MM.1S (cell line): ENCODE data around the gene SORCS2.

ENCODE experiments used
- DNase-seq: peaks from one replicate; pipeline ENCODE4 v3.0.0-alpha.2; 2015
- H2AFZ ChIP-seq: fragments of 300-600 bp; sonication (generic); 2 replicates; pipeline ENCODE4 v1.6.0; 2016; ENCODE audit warnings: antibody characterized with exemption, low read length
- H3F3A ChIP-seq: fragments of 300-600 bp; sonication (generic); 2 replicates; pipeline ENCODE4 v1.6.1; 2016; ENCODE audit warnings: mild to moderate bottlenecking, antibody characterized with exemption, low read length, moderate library complexity, mixed read lengths; ENCODE audit not compliant: insufficient read depth
- H3K27ac ChIP-seq: fragments of 300-600 bp; sonication (generic); 2 replicates; pipeline ENCODE4 v1.5.1; 2016; ENCODE audit warnings: mild to moderate bottlenecking, low read length
- H3K27me3 ChIP-seq: fragments of 300-600 bp; sonication (generic); replicated peaks from 2 replicates; pipeline ENCODE4 v1.6.0; 2016; ENCODE audit warnings: low read length; ENCODE audit not compliant: insufficient read depth
- H3K36me3 ChIP-seq: fragments of 300-600 bp; sonication (generic); replicated peaks from 2 replicates; pipeline ENCODE4 v1.6.1; 2016; ENCODE audit warnings: mild to moderate bottlenecking, low read length, mixed read lengths; ENCODE audit not compliant: insufficient read depth
- H3K4me1 ChIP-seq: fragments of 300-600 bp; sonication (generic); 2 replicates; pipeline ENCODE4 v1.6.1; 2016; ENCODE audit warnings: low read length, mixed read lengths
- H3K4me2 ChIP-seq: fragments of 300-600 bp; sonication (generic); 2 replicates; pipeline ENCODE4 v1.6.0; 2016; ENCODE audit warnings: low read depth, low read length
- H3K4me3 ChIP-seq: fragments of 300-600 bp; sonication (generic); 2 replicates; pipeline ENCODE4 v1.5.1; 2016; ENCODE audit warnings: low read length, mixed read lengths
- H3K79me2 ChIP-seq: fragments of 300-600 bp; sonication (generic); 2 replicates; pipeline ENCODE4 v1.6.1; 2016; ENCODE audit warnings: mixed run types, low read length, mixed read lengths
- H3K9ac ChIP-seq: fragments of 300-600 bp; sonication (generic); 2 replicates; pipeline ENCODE4 v1.6.1; 2016; ENCODE audit warnings: low read length, mixed read lengths
- H3K9me2 ChIP-seq: fragments of 300-600 bp; sonication (generic); replicated peaks from 2 replicates; pipeline ENCODE4 v1.6.1; 2016; ENCODE audit warnings: mild to moderate bottlenecking, low read length, mixed read lengths; ENCODE audit not compliant: insufficient read depth
- H3K9me3 ChIP-seq: fragments of 300-600 bp; sonication (generic); replicated peaks from 2 replicates; pipeline ENCODE4 v1.6.1; 2016; ENCODE audit warnings: mild to moderate bottlenecking, low read length, mixed read lengths; ENCODE audit not compliant: insufficient read depth
- H4K20me1 ChIP-seq: fragments of 300-600 bp; sonication (generic); 2 replicates; pipeline ENCODE4 v1.6.1; 2016; ENCODE audit warnings: mild to moderate bottlenecking, low read length, moderate library complexity, mixed read lengths; ENCODE audit not compliant: insufficient read depth
- EZH2 ChIP-seq: fragments of 300-600 bp; sonication (generic); optimal IDR thresholded peaks from 2 replicates; pipeline ENCODE3; 2017; ENCODE audit warnings: low read depth, mild to moderate bottlenecking, antibody characterized with exemption, low read length, mixed read lengths
- EZH2phosphoT487 ChIP-seq: fragments of 300-600 bp; sonication (generic); IDR thresholded peaks from 2 replicates; pipeline ENCODE4 v1.6.1; 2018; ENCODE audit warnings: antibody characterized with exemption, low read length
- TF ChIP-seq, protein P1 (sequence below): fragments of 300-600 bp; sonication (generic); IDR thresholded peaks from 2 replicates; pipeline ENCODE4 v1.5.1; 2016; ENCODE audit warnings: antibody characterized with exemption, low read length, mixed read lengths

The SORCS2 gene

DNA sequence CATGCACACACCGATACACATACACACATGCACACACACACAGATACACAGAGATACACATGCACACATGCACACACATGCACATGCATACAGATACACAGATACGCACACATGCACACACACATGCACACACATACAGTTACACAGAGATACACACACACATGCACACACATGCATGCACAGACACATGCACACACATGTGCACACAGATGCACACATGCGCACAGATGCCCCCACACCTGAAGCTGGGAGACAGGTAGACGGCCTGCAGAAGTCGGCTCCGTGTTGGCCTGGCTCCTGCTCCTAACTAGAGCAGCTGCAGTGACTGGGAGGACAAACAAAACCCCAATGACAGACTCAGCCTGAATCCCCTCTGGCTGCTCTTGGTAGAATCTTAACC lies 195.6 kb downstream of the SORCS2 start:
- no peak overlapping the region for H2AFZ ChIP-seq
- no peaks in the 10 kb centered on the region for H3K9me3 ChIP-seq
- no peak overlapping the region for H3K27ac ChIP-seq
- H3F3A ChIP-seq: no peaks in the 10 kb centered on the region
- no peaks in the 10 kb centered on the region for H3K36me3 ChIP-seq
- no peak for DNase-seq
- H3K4me2 ChIP-seq: no peak overlapping the region
- no peaks in the 10 kb centered on the region for H3K4me1 ChIP-seq
- peaks cover 71% of the 10 kb centered on the region for H3K27me3 ChIP-seq
- no peaks in the 10 kb centered on the region for H3K79me2 ChIP-seq
- H4K20me1 ChIP-seq: no peaks in the 10 kb centered on the region
- TF ChIP-seq, protein P1, sequence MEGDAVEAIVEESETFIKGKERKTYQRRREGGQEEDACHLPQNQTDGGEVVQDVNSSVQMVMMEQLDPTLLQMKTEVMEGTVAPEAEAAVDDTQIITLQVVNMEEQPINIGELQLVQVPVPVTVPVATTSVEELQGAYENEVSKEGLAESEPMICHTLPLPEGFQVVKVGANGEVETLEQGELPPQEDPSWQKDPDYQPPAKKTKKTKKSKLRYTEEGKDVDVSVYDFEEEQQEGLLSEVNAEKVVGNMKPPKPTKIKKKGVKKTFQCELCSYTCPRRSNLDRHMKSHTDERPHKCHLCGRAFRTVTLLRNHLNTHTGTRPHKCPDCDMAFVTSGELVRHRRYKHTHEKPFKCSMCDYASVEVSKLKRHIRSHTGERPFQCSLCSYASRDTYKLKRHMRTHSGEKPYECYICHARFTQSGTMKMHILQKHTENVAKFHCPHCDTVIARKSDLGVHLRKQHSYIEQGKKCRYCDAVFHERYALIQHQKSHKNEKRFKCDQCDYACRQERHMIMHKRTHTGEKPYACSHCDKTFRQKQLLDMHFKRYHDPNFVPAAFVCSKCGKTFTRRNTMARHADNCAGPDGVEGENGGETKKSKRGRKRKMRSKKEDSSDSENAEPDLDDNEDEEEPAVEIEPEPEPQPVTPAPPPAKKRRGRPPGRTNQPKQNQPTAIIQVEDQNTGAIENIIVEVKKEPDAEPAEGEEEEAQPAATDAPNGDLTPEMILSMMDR: no peak
- TF ChIP-seq EZH2 (no peak), EZH2phosphoT487 (no peak)
- no peak overlapping the region for H3K9ac ChIP-seq
- no peaks in the 10 kb centered on the region for H3K9me2 ChIP-seq
- H3K4me3 ChIP-seq: no peak overlapping the region

DNA sequence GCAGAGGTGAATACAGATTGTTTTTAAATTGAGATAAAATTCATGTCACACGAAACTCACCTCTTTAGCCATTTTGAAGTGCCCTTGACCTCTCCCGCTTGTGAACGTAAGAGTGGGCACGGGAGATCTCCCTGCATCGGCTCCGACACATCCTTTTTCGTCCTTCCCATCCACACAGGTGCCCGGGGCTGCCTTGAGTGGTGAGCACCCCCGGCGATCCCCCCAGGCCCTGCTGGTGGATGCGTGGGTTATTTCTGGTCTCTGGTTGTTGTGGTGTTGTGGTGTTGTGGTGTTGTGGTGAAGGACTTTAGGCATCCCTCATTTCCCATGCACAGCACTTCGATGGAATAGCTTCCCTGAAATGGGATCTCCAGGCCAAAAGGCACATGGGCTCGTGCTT lies 196.3 kb downstream of the SORCS2 start:
- Histone ChIP-seq H3K27ac (no peak overlapping the region), H3K4me2 (no peak overlapping the region), H3K4me1 (no peaks in the 10 kb centered on the region), H2AFZ (no peak overlapping the region), H4K20me1 (no peaks in the 10 kb centered on the region), H3F3A (no peaks in the 10 kb centered on the region), H3K9me3 (no peaks in the 10 kb centered on the region), H3K36me3 (no peaks in the 10 kb centered on the region), H3K4me3 (no peak overlapping the region), H3K79me2 (no peaks in the 10 kb centered on the region), H3K27me3 (peaks cover 71% of the 10 kb centered on the region), H3K9me2 (no peaks in the 10 kb centered on the region), H3K9ac (no peak overlapping the region)
- no peak for DNase-seq
- TF ChIP-seq, protein P1: no peak
- no peak for TF ChIP-seq EZH2
- no peak for TF ChIP-seq EZH2phosphoT487

DNA sequence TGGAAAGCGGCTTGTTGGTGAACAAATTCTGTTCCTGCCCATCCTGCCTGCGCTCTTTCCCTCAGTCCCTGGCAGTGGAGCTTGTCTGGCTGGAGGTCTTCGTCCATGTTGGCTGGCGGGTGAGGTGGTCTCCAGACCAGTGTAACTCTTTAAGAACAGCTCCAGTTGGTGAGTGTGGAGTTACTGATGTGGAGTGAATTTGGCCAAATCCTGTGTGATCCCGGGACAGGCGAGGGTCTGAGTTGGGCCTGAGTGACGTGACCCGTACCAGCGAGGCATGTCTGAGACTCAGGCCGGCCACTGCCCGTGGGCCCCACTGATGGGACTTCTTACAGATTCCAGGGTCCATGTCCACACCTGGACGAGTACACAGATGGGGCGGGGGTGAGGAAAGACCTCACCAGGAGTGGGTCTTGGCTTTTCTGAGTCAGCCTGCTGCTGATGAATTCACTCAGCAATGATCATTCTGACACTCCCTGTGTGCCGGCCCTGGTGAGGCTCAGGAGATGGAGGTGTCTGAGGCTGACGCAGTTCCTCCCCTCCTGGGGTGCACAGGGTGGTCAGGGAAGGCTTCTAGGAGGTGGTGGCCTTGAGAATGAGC lies 196.9 kb downstream of the SORCS2 start:
- H3K27me3 ChIP-seq: peaks cover 71% of the 10 kb centered on the region
- no peaks in the 10 kb centered on the region for H3F3A ChIP-seq
- TF ChIP-seq EZH2phosphoT487 (no peak), EZH2 (no peak)
- TF ChIP-seq, protein P1: no peak
- no peaks in the 10 kb centered on the region for H4K20me1 ChIP-seq
- no peak overlapping the region for H3K9ac ChIP-seq
- no peaks in the 10 kb centered on the region for H3K79me2 ChIP-seq
- H3K36me3 ChIP-seq: no peaks in the 10 kb centered on the region
- H3K27ac ChIP-seq: no peak overlapping the region
- H3K4me1 ChIP-seq: no peaks in the 10 kb centered on the region
- no peak overlapping the region for H3K4me2 ChIP-seq
- no peak overlapping the region for H2AFZ ChIP-seq
- DNase-seq: no peak
- H3K9me3 ChIP-seq: no peaks in the 10 kb centered on the region
- H3K4me3 ChIP-seq: no peak overlapping the region
- no peaks in the 10 kb centered on the region for H3K9me2 ChIP-seq
